IMR-90 (cell line): ENCODE data around the gene SPON1. TPM values are rescaled to one million over a fixed set of nuclear protein-coding genes. Genes with fewer than 3 reads are reported as not detected.

Source experiments
- ATAC-seq: fragments of 200-7000 bp; cut with Tn5 transposase; 2 replicates; pipeline ENCODE4 v1.9.1; 2020; ENCODE audit warnings: low read depth, mild to moderate bottlenecking, moderate library complexity
- BruUV-seq: library from RNA; stranded (reverse); fragments of 400-500 nt; replicated peaks from 2 replicates; lab custom pipeline; 2021; lab: Mats Ljungman, UMichigan
- CTCF ChIA-PET: fragments of 300-600 bp; formaldehyde crosslinking; extraction: SDS; loops from one replicate; lab custom pipeline; 2021; ENCODE audit warnings: antibody characterized with exemption; lab: Yijun Ruan, JAX
- POLR2A ChIA-PET: fragments of 300-600 bp; sonication (Branson Sonifier 250); formaldehyde crosslinking; loops from one replicate; lab custom pipeline; 2022; ENCODE audit warnings: antibody characterized with exemption; ENCODE audit not compliant: unreplicated experiment; lab: Charles Lee
- DNase-seq: peaks from one replicate; pipeline ENCODE4 v3.0.0; 2013
- H2AFZ ChIP-seq: replicated peaks from 2 replicates; pipeline ENCODE3; 2013; ENCODE audit warnings: low read length, mild to moderate bottlenecking; ENCODE audit not compliant: poor library complexity
- H2AK5ac ChIP-seq: 2 replicates; pipeline ENCODE4 v1.6.1; 2013; ENCODE audit warnings: low read depth, low read length, inconsistent platforms
- H2AK9ac ChIP-seq: replicated peaks from 2 replicates; pipeline ENCODE3; 2013; ENCODE audit warnings: mild to moderate bottlenecking, low read depth, low read length, moderate library complexity; ENCODE audit not compliant: poor library complexity
- H2BK120ac ChIP-seq: 2 replicates; pipeline ENCODE4 v1.6.1; 2013; ENCODE audit warnings: low read depth, low read length, inconsistent platforms
- H2BK15ac ChIP-seq: 3 replicates; pipeline ENCODE4 v1.6.1; 2013; ENCODE audit warnings: low read depth, low read length, inconsistent platforms
- H2BK20ac ChIP-seq: 2 replicates; pipeline ENCODE4 v1.6.1; 2013; ENCODE audit warnings: low read depth, mild to moderate bottlenecking, inconsistent platforms, low read length, moderate library complexity
- H2BK5ac ChIP-seq: 2 replicates; pipeline ENCODE4 v1.6.1; 2013; ENCODE audit warnings: mild to moderate bottlenecking, low read depth, low read length, inconsistent platforms; ENCODE audit not compliant: poor library complexity, severe bottlenecking
- H3K14ac ChIP-seq: replicated peaks from 2 replicates; pipeline ENCODE4 v1.6.1; 2013; ENCODE audit warnings: low read depth, low read length, inconsistent platforms
- H3K18ac ChIP-seq: 2 replicates; pipeline ENCODE4 v1.6.1; 2013; ENCODE audit warnings: low read depth, low read length, control low read depth
- H3K23ac ChIP-seq: 2 replicates; pipeline ENCODE4 v1.6.1; 2013; ENCODE audit warnings: low read depth, low read length, inconsistent platforms
- H3K27ac ChIP-seq: 2 replicates; pipeline ENCODE4 v1.5.1; 2013; ENCODE audit warnings: mild to moderate bottlenecking, control low read depth, low read length; ENCODE audit not compliant: insufficient read depth
- H3K27me3 ChIP-seq: 2 replicates; pipeline ENCODE4 v1.6.1; 2013; ENCODE audit warnings: low read length; ENCODE audit not compliant: control insufficient read depth, insufficient read depth
- H3K36me3 ChIP-seq: 2 replicates; pipeline ENCODE4 v1.6.1; 2013; ENCODE audit warnings: low read length, mixed read lengths; ENCODE audit not compliant: control insufficient read depth, insufficient read depth
- H3K4ac ChIP-seq: 2 replicates; pipeline ENCODE4 v1.6.1; 2013; ENCODE audit warnings: low read depth, low read length, inconsistent platforms
- H3K4me1 ChIP-seq: 2 replicates; pipeline ENCODE4 v1.6.1; 2013; ENCODE audit warnings: low read length, mixed read lengths; ENCODE audit not compliant: control insufficient read depth, insufficient read depth
- H3K4me2 ChIP-seq: 2 replicates; pipeline ENCODE4 v1.6.1; 2013; ENCODE audit warnings: low read depth, mild to moderate bottlenecking, control low read depth, low read length, moderate library complexity
- H3K4me3 ChIP-seq: 2 replicates; pipeline ENCODE4 v1.5.1; 2013; ENCODE audit warnings: low read depth, mild to moderate bottlenecking, control low read depth, low read length, moderate library complexity; ENCODE audit not compliant: insufficient read depth
- H3K56ac ChIP-seq: 2 replicates; pipeline ENCODE4 v1.6.1; 2013; ENCODE audit warnings: low read length, inconsistent platforms; ENCODE audit not compliant: insufficient read depth; ENCODE audit errors: extremely low read depth
- H3K79me1 ChIP-seq, 2 experiments: 2 replicates each; pipeline ENCODE4 v1.6.1; 2013; ENCODE audit warnings: low read length in 2 of 2, inconsistent platforms in 1 of 2, low read depth in 1 of 2
- H3K9ac ChIP-seq: 2 replicates; pipeline ENCODE4 v1.6.1; 2013; ENCODE audit warnings: low read depth, low read length, control low read depth
- H3K9me1 ChIP-seq: 2 replicates; pipeline ENCODE4 v1.6.1; 2013; ENCODE audit warnings: low read length, inconsistent platforms; ENCODE audit not compliant: insufficient read depth
- H3K9me3 ChIP-seq: 2 replicates; pipeline ENCODE4 v1.6.1; 2013; ENCODE audit warnings: low read length; ENCODE audit not compliant: control insufficient read depth, insufficient read depth
- H4K20me1 ChIP-seq: 2 replicates; pipeline ENCODE4 v1.6.1; 2013; ENCODE audit warnings: low read length, inconsistent platforms; ENCODE audit not compliant: insufficient read depth
- H4K5ac ChIP-seq: 2 replicates; pipeline ENCODE4 v1.6.1; 2013; ENCODE audit warnings: mild to moderate bottlenecking, low read depth, low read length, control low read depth
- H4K8ac ChIP-seq, 2 experiments: 2 replicates each; pipeline ENCODE4 v1.6.1; 2013; ENCODE audit warnings: low read depth in 2 of 2, low read length in 2 of 2, control low read depth in 1 of 2, inconsistent platforms in 1 of 2
- H4K91ac ChIP-seq: 2 replicates; pipeline ENCODE4 v1.6.1; 2013; ENCODE audit warnings: low read depth, low read length, inconsistent platforms; ENCODE audit not compliant: insufficient read depth
- CEBPB ChIP-seq: IDR thresholded peaks from 2 replicates; pipeline ENCODE4 v1.6.1; 2012; ENCODE audit warnings: low read depth, low read length, improper control_type of control experiment
- MAFK ChIP-seq: IDR thresholded peaks from 2 replicates; pipeline ENCODE4 v1.6.1; 2012; ENCODE audit warnings: low read depth, low read length, improper control_type of control experiment
- RCOR1 ChIP-seq: IDR thresholded peaks from 2 replicates; pipeline ENCODE4 v1.6.1; 2012; ENCODE audit warnings: mild to moderate bottlenecking, low read length, improper control_type of control experiment; ENCODE audit not compliant: insufficient replicate concordance
- dilution Hi-C: fragments of 300-500 bp; cut with HindIII; formaldehyde crosslinking; loops from one replicate; pipeline ENCODE4 v1.14.3; 2018; ENCODE audit warnings: low sequenced_read_pairs; ENCODE audit not compliant: unreplicated experiment
- in situ Hi-C: fragments of 300-500 bp; cut with MboI; formaldehyde crosslinking; loops from 3 replicates; pipeline ENCODE4 v1.14.3; 2019; ENCODE audit warnings: low sequenced_read_pairs, inconsistent platforms, mixed read lengths
- intact Hi-C: fragments of 100-400 bp; cut with micrococcal nuclease; formaldehyde crosslinking; loops from 2 replicates; pipeline ENCODE4 v1.10.0; 2022
- polyA plus RNA-seq, 3 experiments: library from polyadenylated mRNA; depleted of rRNA; stranded (reverse); fragments of >200 nt; gene quantifications; 2 replicates each; pipeline ENCODE4 v1.2.3, GENCODE V29; 2012; ENCODE audit warnings: low replicate concordance in 1 of 3
- total RNA-seq: library from RNA; depleted of rRNA; stranded (reverse); fragments of >200 nt; gene quantifications from 2 replicates; pipeline ENCODE4 v1.2.3, GENCODE V29; 2012

The SPON1 gene
- total and polyA plus RNA-seq, 2 of the 4 experiments (the other 2 are of a cell fraction) = 0.62 to 0.72 TPM

GRCh38 chr11:13999704-14000103 lies 37.2 kb downstream of the SPON1 start:
- Histone ChIP-seq H3K18ac (no peak overlapping the region), H3K4ac (no peak overlapping the region), H3K14ac (no peak overlapping the region), H4K20me1 (no peaks in the 10 kb centered on the region), H2AFZ (no peak overlapping the region), H3K9me3 (no peaks in the 10 kb centered on the region; the same call in 1 of the 2 replicates), H3K56ac (no peak overlapping the region), H3K27ac (no peak overlapping the region), H4K5ac (no peak overlapping the region), H3K79me1 (no peaks in the 10 kb centered on the region), H3K36me3 (no peaks in the 10 kb centered on the region), H3K23ac (no peak overlapping the region), H4K8ac (no peak overlapping the region), H2BK5ac (no peak overlapping the region), H2AK9ac (no peak overlapping the region), H3K9ac (no peak overlapping the region), H2BK15ac (no peak overlapping the region), H4K91ac (no peak overlapping the region), H2AK5ac (no peak overlapping the region), H3K4me2 (no peak overlapping the region), H3K27me3 (0 out of 2 replicates have a peak, but pooled peaks cover 2% of the 10 kb centered on the region), H2BK20ac (no peak overlapping the region), H3K4me3 (no peak overlapping the region), H2BK120ac (no peak overlapping the region), H3K4me1 (no peaks in the 10 kb centered on the region), H3K9me1 (no peaks in the 10 kb centered on the region)
- ChIA-PET POLR2A (no interaction called here), CTCF (no interaction called here)
- ATAC-seq = no peak
- DNase-seq = no peak
- TF ChIP-seq RCOR1 = no peak
- no peak for TF ChIP-seq CEBPB
- no peak for TF ChIP-seq MAFK
- dilution Hi-C loops (no loop called here), in situ Hi-C loops (no loop called here), intact Hi-C loops (no loop called here)
- BruUV-seq = no TSS peak
